Astrocyte (in vitro differentiated cells and primary cell): Measurements from ENCODE around the gene CHN1.

Experiments
- EZH2 ChIP-seq: IDR thresholded peaks from 2 replicates; pipeline ENCODE4 v1.6.1; 2012; ENCODE audit warnings: mild to moderate bottlenecking, low read length, inconsistent platforms; ENCODE audit not compliant: insufficient read depth
- TF ChIP-seq, protein P1 (sequence below): IDR thresholded peaks from 2 replicates; pipeline ENCODE4 v1.5.1; 2011; ENCODE audit warnings: low read depth, mild to moderate bottlenecking, inconsistent platforms, low read length, moderate library complexity; ENCODE audit not compliant: insufficient read depth

DNA sequence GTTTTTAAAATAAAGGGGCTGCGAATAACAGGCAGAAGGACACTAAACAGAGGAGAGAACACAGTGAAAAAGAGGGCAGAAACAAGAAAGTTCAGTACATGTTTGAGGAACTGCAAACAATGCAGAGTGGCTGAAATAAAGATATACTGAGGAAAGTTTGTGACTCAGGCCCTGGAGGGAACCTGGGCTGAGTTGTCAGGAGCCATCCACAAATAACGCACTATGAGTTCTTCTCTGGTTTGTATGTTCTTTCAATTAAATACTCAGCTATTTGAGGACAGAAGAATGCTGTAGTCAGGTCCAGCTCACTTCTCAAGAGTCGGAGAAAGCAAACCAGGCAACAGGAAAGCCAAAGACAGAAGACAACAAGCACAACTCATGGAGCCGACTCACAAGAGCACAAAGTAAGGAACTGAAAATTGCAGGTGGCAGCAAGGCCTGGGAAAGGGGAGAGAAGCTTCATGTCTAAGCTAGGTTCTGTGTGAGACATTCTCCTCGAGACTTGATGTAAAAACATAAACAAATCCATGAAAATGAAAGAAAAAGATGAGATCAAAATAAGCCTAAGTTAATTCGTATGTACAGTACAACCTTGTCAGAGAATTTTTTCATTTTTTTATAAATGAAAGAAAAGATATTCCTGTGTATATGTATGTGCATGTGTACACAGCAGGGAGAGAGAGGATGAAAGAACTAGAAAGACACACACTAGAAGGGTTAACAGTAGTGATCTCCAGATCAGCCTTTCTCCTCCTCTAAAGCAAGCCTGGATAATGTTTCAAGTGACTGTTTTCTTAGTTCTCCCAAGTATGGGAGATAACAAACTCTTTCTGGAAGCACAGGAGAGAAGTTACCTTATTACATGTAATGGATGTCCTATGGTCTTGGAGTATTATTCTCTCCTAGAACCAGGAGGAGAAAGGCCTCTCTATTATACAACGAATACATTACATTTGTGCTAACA, 41.5 kb downstream of the CHN1 start:
- TF ChIP-seq EZH2, result no peak
- TF ChIP-seq, protein P1, sequence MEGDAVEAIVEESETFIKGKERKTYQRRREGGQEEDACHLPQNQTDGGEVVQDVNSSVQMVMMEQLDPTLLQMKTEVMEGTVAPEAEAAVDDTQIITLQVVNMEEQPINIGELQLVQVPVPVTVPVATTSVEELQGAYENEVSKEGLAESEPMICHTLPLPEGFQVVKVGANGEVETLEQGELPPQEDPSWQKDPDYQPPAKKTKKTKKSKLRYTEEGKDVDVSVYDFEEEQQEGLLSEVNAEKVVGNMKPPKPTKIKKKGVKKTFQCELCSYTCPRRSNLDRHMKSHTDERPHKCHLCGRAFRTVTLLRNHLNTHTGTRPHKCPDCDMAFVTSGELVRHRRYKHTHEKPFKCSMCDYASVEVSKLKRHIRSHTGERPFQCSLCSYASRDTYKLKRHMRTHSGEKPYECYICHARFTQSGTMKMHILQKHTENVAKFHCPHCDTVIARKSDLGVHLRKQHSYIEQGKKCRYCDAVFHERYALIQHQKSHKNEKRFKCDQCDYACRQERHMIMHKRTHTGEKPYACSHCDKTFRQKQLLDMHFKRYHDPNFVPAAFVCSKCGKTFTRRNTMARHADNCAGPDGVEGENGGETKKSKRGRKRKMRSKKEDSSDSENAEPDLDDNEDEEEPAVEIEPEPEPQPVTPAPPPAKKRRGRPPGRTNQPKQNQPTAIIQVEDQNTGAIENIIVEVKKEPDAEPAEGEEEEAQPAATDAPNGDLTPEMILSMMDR, result no peak
